Epithelial cell of proximal tubule (primary cell): Measurements from ENCODE around the gene JTB. TPM values are rescaled to one million over a fixed set of nuclear protein-coding genes. Genes with fewer than 3 reads are reported as not detected.
"Not testable (repeated sequence)": the region's sequence is repeated elsewhere in the genome, so short reads cannot be mapped to it uniquely, and the experiment has no call there.

Source experiments
- DNase-seq: peaks from one replicate; pipeline ENCODE4 v3.0.0-alpha.2; 2011; ENCODE audit warnings: low read depth
- H3K4me3 ChIP-seq: 2 replicates; pipeline ENCODE4 v1.5.1; 2011; ENCODE audit warnings: low read depth, mild to moderate bottlenecking, low read length
- total RNA-seq: library from RNA; depleted of rRNA; stranded (reverse); fragments of >200 nt; gene quantifications from 2 replicates; pipeline ENCODE4 v1.2.3, GENCODE V29; 2015
- TF ChIP-seq, protein P1 (sequence below): conservative IDR thresholded peaks from 2 replicates; pipeline ENCODE4 v1.5.1; 2012; ENCODE audit warnings: low read depth, mild to moderate bottlenecking, low read length

The JTB gene
- 170 and 314 TPM in 2 replicates for total RNA-seq

DNA sequence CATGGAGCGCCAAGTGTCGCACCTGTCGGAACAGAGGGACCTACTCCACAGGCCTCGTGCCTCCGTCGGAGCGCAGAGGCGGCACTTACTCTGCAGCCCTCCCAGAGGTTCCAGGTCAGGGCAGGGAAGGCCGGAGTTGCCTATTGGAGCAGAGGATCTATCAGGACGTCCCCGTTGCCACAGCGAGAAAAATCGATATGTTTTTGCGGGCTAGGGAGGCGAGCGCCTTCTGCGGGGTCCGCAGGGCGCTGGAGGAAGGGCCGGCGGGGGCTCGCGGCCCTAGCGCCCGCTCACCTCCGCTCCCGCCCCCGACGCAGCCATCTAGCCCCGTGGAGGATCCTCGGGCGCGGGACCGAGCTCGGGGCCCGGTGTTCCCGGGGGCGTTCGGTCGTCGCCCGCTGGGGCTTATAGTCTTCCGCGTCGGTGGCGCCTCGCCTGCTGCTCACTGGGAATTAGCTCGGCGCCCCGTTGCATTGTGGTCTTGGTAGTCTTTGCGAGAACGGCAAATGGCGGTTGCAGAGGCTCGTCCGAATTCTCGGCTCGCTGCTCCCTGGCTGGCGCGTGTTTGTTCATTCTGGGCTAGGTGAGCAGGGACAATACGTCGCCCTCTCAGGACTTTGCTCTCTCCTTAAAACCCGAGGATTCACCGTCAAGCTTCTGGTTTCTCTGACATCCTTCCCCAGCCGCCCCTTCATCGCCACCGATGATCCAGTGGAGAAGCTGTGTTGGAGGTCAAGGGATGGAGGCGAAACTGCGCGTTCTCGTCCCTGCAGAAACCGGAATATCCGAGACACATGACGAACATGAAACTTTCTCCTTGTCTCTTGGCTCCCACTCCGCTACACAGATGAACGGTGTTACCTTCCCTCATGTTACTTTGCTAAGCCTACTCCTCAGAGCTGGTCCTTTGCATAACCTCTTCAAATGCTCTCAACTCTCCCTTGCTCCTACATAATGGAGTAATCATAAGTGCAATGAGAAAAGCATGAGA lies at the start of gene JTB:
Gene JTB, minus strand, starts transcription at position 425 of the 991 bp plus-strand sequence. Its CDS starts 422 bp downstream, at position 3.
- no peak for DNase-seq
- peak within 1 kb of the TSS; percentile 85 for H3K4me3 ChIP-seq
- TF ChIP-seq, protein P1, sequence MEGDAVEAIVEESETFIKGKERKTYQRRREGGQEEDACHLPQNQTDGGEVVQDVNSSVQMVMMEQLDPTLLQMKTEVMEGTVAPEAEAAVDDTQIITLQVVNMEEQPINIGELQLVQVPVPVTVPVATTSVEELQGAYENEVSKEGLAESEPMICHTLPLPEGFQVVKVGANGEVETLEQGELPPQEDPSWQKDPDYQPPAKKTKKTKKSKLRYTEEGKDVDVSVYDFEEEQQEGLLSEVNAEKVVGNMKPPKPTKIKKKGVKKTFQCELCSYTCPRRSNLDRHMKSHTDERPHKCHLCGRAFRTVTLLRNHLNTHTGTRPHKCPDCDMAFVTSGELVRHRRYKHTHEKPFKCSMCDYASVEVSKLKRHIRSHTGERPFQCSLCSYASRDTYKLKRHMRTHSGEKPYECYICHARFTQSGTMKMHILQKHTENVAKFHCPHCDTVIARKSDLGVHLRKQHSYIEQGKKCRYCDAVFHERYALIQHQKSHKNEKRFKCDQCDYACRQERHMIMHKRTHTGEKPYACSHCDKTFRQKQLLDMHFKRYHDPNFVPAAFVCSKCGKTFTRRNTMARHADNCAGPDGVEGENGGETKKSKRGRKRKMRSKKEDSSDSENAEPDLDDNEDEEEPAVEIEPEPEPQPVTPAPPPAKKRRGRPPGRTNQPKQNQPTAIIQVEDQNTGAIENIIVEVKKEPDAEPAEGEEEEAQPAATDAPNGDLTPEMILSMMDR = no peak

GRCh38 chr1:154019940-154020339 lies 42.5 kb upstream of the JTB start:
- no peak overlapping the region for H3K4me3 ChIP-seq
- no peak for DNase-seq
- TF ChIP-seq, protein P1 = no peak

DNA sequence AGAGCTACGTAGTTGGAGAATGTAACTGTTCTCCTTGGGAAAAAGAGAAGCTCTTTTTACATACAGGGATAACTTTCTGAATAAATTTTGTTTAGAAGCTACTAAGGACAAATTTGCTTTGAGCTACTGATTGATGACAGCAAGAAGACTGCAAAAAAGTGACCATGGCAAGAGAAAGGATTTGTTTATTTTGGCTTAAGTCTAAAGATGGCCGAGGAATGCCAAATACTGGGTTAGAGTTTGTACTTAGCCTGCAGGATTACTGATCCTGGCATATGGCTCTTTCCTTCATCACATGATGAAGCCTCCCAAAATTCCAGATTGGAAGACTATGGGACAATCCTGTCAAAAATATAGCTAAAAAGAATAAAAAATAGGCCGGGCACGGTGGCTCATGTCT lies 41.8 kb upstream of the JTB start:
- no peak overlapping the region for H3K4me3 ChIP-seq
- no peak for DNase-seq
- TF ChIP-seq, protein P1 = no peak

DNA sequence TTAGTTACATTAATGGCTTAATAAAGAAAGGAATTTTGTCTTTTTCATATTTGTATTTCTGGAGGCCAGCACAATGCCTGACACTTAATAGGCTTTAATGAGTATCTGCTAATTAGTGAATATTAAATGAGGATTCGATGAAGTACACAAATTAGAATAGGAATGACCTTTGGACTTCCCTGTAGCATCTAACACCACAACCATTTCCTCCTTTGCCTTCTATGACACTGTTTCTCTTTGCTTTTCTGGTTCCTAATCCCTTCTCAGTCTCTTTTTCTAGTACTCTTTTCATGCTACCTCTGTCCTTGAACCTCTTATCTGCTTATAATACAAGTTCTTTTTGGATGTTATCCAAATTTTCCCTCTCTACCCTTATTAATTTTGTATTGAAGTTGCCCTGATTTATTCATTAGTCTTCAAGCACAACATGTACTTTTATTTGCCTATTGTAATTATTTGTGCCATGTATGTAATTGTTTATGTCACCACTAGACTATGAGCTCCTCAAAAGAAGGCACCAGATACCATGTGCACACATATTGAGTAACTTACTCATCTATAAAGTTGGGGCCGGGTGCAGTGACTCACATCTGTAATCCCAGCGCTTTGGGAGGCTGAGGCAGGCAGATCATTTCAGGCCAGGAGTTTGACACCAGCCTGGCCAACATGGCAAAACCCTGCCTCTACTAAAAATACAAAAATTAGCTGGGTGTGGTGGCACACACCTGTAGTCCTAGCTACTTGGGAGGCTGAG lies 36.9 kb upstream of the JTB start:
- no peak for DNase-seq
- H3K4me3 ChIP-seq = no peak overlapping the region
- TF ChIP-seq, protein P1 = no peak

DNA sequence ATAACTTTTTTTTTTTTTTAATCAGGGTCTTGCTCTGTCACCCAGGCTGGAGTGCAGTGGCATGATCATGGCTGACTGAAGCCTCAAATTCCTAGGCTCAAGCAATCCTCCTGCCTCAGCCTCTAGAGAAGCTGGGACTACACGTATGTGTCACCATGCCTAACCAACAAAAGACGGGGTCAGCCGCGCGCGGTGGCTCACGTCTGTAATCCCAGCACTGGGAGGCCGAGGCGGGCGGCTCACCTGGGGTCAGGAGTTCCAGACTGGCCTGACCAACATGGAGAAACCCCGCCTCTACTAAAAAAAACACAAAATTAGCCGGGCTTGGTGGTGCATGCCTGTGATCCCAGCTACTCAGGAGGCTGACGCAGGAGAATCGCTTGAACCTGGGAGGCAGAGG lies 35.1 kb upstream of the JTB start:
- not testable (repeated sequence) for H3K4me3 ChIP-seq, DNase-seq

- H3K4me3 ChIP-seq = no peak overlapping the region
- TF ChIP-seq, protein P1 = no peak
- no peak for DNase-seq
Observed at GRCh38 chr1:154012129-154012528, 34.7 kb upstream of the JTB start.

- DNase-seq = no peak
- no peak overlapping the region for H3K4me3 ChIP-seq
- TF ChIP-seq, protein P1 = no peak
Observed at GRCh38 chr1:154006136-154006535, 28.7 kb upstream of the JTB start.
